ENCODE data around the gene WWOX.

Gene WWOX

DNA sequence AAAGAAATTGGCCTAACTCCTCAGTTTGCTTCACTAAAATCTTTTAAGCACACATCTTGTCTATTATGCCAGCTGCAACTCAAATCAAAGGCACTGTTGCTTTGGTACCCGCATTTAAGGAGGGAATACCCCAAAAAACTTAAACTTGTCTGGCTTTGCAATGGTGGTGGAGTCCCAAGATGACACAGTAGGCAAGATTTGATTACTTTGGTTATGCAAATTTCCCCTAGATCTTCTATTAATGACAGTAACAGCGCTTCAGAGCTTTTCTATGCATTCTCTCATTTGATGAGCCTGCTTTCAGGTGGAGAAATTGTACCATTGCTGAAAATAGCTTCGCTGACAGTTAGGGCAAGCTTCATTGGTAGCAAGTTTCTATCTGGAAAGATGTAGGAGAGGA lies 27.2 kb downstream of the WWOX start:
- Mint-ChIP-seq H3K27ac (no peak overlapping the region), H3K9me3 (no peaks in the 10 kb centered on the region), H3K4me3 (no peak overlapping the region), H3K4me1 (peaks cover 4% of the 10 kb centered on the region), H3K27me3 (no peaks in the 10 kb centered on the region), H3K36me3 (peaks cover 9% of the 10 kb centered on the region)

DNA sequence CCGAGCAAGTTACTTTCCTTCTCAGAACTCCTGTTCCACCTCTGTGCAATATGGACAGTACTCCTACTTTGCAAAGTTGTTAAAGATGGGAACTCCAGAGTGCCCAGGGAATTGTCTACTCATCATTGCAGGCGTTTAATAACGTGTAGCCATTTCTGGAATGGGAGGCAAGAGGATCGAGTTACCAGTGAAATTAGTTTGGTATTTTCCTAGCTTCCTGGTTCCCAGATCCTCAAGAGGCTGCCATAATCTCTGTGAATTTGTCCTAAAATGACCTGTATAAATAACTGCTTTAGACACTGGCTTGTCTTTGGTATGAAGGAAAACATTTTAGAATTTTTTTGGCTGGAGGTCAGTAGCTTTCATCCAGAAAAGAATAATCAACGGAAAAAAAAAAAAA lies 27.7 kb downstream of the WWOX start:
- Mint-ChIP-seq H3K4me1 (peaks cover 4% of the 10 kb centered on the region), H3K27me3 (no peaks in the 10 kb centered on the region), H3K27ac (no peak overlapping the region), H3K4me3 (no peak overlapping the region), H3K9me3 (no peaks in the 10 kb centered on the region), H3K36me3 (peaks cover 9% of the 10 kb centered on the region)

DNA sequence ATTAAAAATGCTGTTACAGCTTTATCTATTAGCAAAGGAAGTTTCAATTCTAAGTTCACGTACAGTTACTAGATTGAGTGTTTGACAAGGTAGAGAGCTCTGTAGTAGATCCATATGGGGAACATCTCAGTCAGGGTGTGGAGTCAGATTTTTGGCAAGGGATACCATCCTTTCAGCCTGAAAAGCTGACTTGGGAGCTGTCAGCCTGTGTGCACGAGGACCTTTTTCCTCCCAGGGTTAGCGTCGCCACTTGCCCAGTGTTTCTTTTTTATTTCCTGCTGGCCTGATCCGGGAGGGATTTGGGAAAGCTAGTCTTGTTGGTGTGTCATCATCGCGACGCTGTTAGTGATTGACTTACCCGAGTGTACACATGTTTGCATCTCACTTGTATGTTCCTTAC lies 29.5 kb downstream of the WWOX start:
- peaks cover 10% of the 10 kb centered on the region for H3K36me3 Mint-ChIP-seq
- no peaks in the 10 kb centered on the region for H3K4me1 Mint-ChIP-seq
- no peak overlapping the region for H3K27ac Mint-ChIP-seq
- no peaks in the 10 kb centered on the region for H3K9me3 Mint-ChIP-seq
- H3K4me3 Mint-ChIP-seq, result no peak overlapping the region
- no peaks in the 10 kb centered on the region for H3K27me3 Mint-ChIP-seq

DNA sequence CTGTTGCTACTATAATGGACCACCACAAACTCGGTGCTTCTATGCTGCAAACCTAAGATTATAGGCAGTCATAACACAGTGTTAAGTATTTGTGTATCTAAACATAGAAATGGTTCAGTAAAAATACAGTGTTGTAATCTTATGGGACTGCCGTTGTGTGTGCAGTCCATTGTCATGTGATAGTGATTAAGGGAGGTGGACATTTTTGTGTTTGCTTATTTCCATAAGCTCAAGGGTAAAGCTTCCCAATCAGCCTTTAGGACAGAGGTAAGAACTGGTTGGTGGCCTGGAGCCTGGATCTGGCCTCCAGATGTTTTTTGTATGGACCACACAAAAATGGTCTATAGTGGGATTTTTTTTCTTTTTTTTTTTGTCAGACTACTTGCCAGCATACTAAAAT lies 29.9 kb downstream of the WWOX start:
- Mint-ChIP-seq H3K27me3 (no peaks in the 10 kb centered on the region), H3K27ac (no peak overlapping the region), H3K36me3 (peaks cover 11% of the 10 kb centered on the region), H3K9me3 (no peaks in the 10 kb centered on the region), H3K4me1 (peaks cover under 1% of the 10 kb centered on the region), H3K4me3 (no peak overlapping the region)

DNA sequence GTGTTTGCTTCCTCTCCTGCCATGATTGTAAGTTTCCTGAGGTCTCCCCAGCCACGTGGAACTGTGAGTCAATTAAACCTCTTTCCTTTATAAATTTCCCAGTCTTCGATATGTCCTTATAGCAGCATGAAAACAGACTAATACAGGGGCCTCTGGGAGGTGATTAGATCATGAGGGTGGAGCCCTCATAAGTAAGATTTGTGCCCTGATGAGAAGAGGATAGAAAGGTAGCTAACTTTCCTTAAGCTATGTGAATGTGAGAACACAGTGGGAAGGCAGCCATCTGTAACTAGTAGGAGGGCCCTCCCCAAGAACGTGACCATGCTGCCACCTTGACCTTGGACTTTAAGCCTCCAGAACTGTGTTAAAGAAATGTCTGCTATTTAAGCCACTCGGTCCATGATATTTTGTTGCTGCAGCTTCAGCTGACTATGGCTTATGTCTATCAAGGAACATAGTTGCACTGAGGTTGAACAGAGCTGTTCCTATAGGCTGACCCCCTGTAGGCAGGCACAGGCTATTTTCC lies 30.7 kb downstream of the WWOX start:
- H3K4me3 Mint-ChIP-seq, result no peak overlapping the region
- peaks cover 9% of the 10 kb centered on the region for H3K4me1 Mint-ChIP-seq
- H3K36me3 Mint-ChIP-seq, result peaks cover 11% of the 10 kb centered on the region
- H3K9me3 Mint-ChIP-seq, result no peaks in the 10 kb centered on the region
- H3K27me3 Mint-ChIP-seq, result no peaks in the 10 kb centered on the region
- no peak overlapping the region for H3K27ac Mint-ChIP-seq

DNA sequence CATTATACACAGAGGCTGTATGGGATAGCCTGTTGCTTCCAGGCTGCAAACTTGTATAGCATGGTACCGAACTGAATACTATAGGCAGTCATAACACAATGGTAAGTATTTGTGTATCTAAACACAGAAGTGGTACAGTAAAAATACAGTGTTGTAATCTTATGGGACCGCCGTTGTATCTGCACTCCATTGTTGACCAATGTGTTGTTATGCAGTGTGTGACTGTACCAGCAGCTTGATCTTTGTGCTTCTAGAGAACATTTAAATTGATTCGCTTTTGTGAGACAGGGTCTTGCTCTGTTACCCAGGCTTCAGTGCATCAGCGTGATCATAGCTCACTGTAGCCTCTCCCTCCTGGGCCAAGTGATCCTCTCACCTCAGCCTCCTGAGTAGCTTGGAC lies 31.5 kb downstream of the WWOX start:
- H3K4me1 Mint-ChIP-seq, result peaks cover 14% of the 10 kb centered on the region
- peaks cover 11% of the 10 kb centered on the region for H3K36me3 Mint-ChIP-seq
- no peaks in the 10 kb centered on the region for H3K27me3 Mint-ChIP-seq
- H3K4me3 Mint-ChIP-seq, result no peak overlapping the region
- H3K9me3 Mint-ChIP-seq, result no peaks in the 10 kb centered on the region
- no peak overlapping the region for H3K27ac Mint-ChIP-seq

DNA sequence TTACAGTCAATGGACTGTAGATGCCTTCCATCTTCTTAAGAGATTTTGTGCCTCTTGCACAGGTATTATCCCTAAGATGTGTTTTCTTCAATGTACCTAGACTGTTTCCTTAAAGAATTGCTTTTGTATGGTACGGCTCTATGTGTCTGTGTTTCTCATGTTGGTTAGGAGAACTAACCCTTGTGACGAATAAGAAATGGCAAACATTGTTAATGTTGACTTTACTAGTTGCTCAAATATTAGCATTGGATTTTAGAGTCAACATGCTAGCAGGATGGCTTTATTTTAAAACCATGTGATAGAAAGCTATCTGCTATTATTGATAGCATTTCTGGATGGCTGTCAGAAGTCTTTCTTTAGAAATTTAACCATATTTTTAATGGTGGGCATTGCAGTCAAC lies 34.5 kb downstream of the WWOX start:
- no peaks in the 10 kb centered on the region for H3K9me3 Mint-ChIP-seq
- H3K27ac Mint-ChIP-seq, result no peak overlapping the region
- no peaks in the 10 kb centered on the region for H3K27me3 Mint-ChIP-seq
- peaks cover 14% of the 10 kb centered on the region for H3K4me1 Mint-ChIP-seq
- H3K36me3 Mint-ChIP-seq, result peaks cover 13% of the 10 kb centered on the region
- no peak overlapping the region for H3K4me3 Mint-ChIP-seq

DNA sequence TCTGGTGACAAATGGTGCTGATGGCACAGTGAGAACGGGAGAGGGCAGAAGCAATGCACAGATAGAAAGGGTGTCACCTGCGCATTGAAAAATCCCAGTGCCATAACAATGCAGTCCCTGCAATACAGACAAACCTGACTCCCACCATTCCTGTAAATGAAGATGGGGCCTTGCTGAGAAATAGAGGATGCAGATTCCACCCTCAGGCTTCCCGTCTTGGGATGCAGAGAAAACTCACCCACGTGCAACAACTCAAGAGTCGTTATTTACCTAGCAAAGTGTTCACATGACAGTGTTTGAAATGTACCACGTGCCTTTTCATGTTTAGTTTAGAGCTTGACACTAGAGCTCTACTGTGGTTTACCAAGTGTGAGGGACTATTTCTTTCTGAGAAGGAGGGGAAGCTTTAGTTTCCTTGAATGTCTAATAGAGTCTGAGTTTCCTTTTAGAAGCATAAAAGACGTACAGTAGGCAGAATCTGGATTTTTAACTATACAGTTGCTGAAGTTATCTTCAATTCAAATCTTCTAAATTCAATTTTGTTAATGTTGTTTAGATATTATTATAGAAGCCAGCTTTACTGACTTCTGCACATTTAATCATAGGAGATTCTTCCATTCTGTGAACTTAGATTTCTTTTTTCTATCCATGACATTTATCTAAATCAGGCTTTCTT lies 35.6 kb downstream of the WWOX start:
- no peaks in the 10 kb centered on the region for H3K27me3 Mint-ChIP-seq
- H3K9me3 Mint-ChIP-seq, result no peaks in the 10 kb centered on the region
- H3K4me1 Mint-ChIP-seq, result peaks cover 14% of the 10 kb centered on the region
- H3K4me3 Mint-ChIP-seq, result no peak overlapping the region
- H3K27ac Mint-ChIP-seq, result no peak overlapping the region
- H3K36me3 Mint-ChIP-seq, result peaks cover 7% of the 10 kb centered on the region

DNA sequence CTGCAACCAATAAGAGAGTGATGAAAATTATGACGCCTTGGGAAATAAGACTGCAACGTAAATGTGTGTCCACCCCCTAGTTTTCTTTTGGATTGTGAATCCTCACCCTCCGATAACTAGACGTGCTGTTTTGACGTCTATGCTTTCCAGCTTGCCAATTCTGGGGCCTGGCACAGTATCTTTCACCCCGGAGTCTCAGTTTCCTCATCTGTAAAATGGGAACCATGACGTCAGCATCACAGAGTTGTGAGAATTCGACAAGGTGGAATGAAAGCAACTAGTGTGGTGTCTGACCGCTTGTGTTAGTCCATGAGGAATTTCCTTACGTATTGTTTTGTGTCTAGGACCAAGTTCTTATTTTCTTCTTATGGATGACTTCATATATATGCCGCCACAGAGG lies 37.7 kb downstream of the WWOX start:
- no peaks in the 10 kb centered on the region for H3K9me3 Mint-ChIP-seq
- peaks cover 14% of the 10 kb centered on the region for H3K4me1 Mint-ChIP-seq
- H3K27me3 Mint-ChIP-seq, result no peaks in the 10 kb centered on the region
- peaks cover 7% of the 10 kb centered on the region for H3K36me3 Mint-ChIP-seq
- H3K27ac Mint-ChIP-seq, result no peak overlapping the region
- no peak overlapping the region for H3K4me3 Mint-ChIP-seq

DNA sequence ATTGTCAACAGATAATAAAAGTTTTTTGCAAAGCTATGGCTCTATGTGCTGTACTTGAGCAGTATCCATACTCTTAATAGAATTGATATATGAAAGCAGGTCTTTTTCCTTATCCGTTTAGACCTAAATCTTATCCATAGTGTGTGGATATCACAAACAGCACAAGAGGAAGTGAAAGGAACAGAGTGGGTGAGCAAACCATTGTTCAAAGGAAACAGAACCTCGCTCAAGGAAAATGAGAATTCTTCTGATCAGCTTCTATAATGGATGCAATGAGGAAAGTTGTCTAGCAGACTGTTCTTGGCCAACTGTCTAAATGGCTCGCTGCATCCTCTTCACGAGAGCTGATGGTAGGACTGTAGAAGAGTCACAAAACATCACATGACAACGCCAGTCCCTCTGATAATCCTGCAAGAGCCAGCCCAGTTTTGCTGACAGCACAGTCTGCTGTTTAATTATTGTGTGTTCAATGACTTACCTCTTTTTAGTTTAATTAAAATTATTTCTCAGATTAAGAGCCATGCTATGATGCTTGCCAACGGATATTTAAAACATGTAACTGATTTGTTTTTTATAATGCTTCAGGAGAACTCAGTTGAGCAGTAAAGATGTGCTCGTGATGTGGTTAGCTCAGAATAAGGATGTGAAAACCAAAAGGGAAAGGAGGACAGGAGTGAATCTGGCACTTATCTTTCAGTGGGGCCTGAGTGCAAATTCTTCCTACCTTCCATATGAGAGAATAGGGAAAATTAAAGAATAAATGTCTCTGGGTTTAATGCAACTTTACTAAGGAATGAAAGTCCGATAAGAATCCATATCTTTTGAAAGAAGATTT lies 38.5 kb downstream of the WWOX start:
- no peak overlapping the region for H3K27ac Mint-ChIP-seq
- peaks cover 7% of the 10 kb centered on the region for H3K36me3 Mint-ChIP-seq
- H3K27me3 Mint-ChIP-seq, result no peaks in the 10 kb centered on the region
- H3K4me1 Mint-ChIP-seq, result peaks cover 14% of the 10 kb centered on the region
- no peak overlapping the region for H3K4me3 Mint-ChIP-seq
- no peaks in the 10 kb centered on the region for H3K9me3 Mint-ChIP-seq

DNA sequence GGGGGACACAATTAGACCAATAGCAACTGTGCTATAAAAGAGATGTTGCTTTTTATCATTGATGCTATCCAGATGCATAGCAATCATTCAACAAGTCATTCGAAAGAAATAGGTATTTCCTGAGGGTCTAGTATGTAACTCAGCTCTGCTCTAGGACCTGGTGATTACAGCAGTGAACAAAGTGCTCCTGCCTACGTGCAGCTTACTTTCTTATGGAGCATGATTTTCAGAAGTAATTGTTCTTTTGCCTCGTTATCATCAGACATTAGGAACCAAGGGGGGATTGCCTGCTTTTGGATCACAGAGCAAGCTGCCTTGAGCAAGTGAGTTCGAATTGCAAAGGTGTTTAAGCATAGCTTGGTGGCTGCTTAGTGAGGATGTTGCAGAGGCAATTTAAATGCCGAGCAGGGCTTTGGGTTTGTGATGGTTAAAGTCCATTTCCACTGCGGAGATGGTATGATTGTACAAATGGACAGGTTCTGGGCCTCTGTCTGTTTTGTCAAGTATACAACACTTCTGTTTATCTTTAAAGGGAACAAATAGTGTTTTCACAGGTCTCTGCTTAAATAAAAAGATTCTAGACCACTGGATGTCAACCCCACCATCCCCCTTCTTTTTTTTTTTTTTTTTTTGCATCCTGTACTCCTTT lies 41.5 kb downstream of the WWOX start:
- peaks cover 7% of the 10 kb centered on the region for H3K36me3 Mint-ChIP-seq
- no peaks in the 10 kb centered on the region for H3K9me3 Mint-ChIP-seq
- H3K27me3 Mint-ChIP-seq, result no peaks in the 10 kb centered on the region
- H3K4me3 Mint-ChIP-seq, result no peak overlapping the region
- no peaks in the 10 kb centered on the region for H3K4me1 Mint-ChIP-seq
- H3K27ac Mint-ChIP-seq, result no peak overlapping the region

DNA sequence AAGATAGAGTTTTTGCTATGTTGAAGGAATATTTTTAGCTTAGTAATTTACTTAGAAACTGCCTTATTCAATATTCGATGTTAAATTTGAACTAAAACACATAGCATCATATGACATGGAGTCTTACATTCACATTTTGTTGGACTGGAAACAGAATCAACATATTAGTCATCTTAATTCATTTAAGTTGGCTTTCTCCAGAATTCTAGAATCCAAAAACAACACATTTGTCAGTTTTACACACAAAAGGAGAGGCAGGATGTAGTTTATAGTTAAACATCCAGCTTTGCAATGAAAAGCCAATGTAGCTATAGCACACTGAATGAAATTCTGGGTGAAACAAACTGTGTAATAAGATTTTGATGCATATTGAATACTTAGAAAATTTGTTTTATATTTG lies 43.3 kb downstream of the WWOX start:
- no peak overlapping the region for H3K27ac Mint-ChIP-seq
- H3K4me1 Mint-ChIP-seq, result no peaks in the 10 kb centered on the region
- H3K4me3 Mint-ChIP-seq, result no peak overlapping the region
- peaks cover 6% of the 10 kb centered on the region for H3K36me3 Mint-ChIP-seq
- no peaks in the 10 kb centered on the region for H3K9me3 Mint-ChIP-seq
- H3K27me3 Mint-ChIP-seq, result no peaks in the 10 kb centered on the region

DNA sequence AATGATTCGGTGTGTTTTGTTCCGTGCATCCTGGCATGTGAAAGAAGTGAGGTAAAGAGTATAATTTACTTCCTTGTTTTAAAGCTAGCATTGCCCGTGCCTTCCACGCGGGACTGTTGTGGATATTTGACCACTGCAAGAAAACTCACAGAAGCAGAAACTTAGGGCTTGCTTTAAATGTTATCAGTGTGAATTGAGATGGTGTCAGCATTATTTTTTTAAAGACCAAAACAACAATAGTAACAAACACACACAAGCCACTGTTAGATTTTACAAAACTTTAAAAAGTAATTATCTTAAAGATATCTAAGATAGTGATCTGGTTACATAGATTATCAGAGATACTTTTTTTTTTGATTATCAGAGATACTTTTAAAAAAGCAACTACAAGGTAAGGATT lies 47.4 kb downstream of the WWOX start:
- peaks cover 13% of the 10 kb centered on the region for H3K36me3 Mint-ChIP-seq
- H3K4me1 Mint-ChIP-seq, result no peaks in the 10 kb centered on the region
- H3K27ac Mint-ChIP-seq, result no peak overlapping the region
- H3K27me3 Mint-ChIP-seq, result no peaks in the 10 kb centered on the region
- no peaks in the 10 kb centered on the region for H3K9me3 Mint-ChIP-seq
- H3K4me3 Mint-ChIP-seq, result no peak overlapping the region

DNA sequence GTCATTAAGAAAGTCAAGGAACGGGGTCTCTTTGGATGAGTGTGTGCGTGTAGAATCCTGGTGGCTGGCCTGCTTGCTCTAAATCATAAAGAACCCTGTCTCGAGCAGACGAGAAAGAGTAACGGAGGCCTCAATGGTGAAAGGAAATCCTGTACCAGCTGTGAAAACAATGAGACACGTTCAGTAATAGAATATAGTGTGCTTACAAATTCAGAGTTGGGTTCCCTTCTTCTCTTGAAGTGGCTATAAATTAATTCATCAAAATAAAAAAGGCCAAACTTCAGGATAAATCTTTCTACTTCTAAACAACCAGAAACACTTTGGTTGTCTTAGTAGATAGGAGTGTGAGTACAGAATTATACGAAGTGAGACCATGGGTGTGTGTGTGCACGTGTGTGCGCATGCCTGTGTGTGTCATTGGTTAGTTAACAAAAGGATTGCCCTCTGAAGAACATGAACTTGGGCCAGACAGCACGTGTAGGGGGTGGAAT lies 48.5 kb downstream of the WWOX start:
- no peaks in the 10 kb centered on the region for H3K27me3 Mint-ChIP-seq
- no peak overlapping the region for H3K27ac Mint-ChIP-seq
- H3K4me3 Mint-ChIP-seq, result no peak overlapping the region
- no peaks in the 10 kb centered on the region for H3K4me1 Mint-ChIP-seq
- no peaks in the 10 kb centered on the region for H3K9me3 Mint-ChIP-seq
- H3K36me3 Mint-ChIP-seq, result peaks cover 13% of the 10 kb centered on the region

DNA sequence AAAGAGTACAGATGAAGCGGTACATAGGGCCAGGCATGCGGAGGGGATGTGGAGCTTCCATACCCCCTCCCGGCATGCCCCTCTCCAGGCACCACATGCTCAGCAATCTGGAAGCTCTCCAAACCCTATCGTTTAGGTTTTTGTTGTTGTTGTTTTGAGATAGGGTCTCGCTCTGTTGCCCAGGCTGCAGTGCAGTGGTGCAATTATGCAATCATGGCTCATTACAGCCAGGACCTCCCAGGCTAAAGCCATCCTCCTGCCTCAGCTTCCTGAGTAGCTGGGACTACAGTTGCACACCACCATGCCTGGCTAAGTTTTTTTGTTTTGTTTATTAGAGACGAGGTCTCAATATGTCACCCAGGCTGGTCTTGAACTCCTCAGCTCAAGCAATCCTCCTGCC lies 50.8 kb downstream of the WWOX start:
- Mint-ChIP-seq H3K4me1 (no peaks in the 10 kb centered on the region), H3K36me3 (peaks cover 13% of the 10 kb centered on the region), H3K9me3 (no peaks in the 10 kb centered on the region), H3K27me3 (no peaks in the 10 kb centered on the region), H3K4me3 (no peak overlapping the region), H3K27ac (no peak overlapping the region)

All from activated naive CD4-positive, alpha-beta T cell treated with anti-CD3 and anti-CD28 coated beads, Interleukin-2, amount 50 U/mL, for 24 hours (primary cell).